ENCODE data around the gene PEX7.

DNA sequence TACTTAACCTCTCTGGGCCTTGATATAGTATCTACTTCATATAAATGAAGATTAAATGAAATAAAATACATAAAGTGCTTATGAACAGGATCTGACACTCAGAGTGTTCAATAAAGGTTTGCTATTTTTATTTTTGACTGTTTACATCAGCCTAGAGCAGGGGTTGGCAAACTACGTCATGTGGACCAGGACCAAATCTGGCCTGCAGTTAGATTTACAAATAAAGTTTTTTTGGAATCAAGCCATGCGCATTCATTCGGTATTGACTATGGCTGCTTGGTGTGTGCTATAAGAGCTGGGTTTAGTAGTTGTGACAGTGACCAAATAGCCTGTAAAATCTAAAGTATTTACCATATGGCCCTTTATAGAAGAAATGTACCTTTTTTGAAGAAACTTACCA, 20.8 kb downstream of the PEX7 start:
- TF ChIP-seq, protein P1, sequence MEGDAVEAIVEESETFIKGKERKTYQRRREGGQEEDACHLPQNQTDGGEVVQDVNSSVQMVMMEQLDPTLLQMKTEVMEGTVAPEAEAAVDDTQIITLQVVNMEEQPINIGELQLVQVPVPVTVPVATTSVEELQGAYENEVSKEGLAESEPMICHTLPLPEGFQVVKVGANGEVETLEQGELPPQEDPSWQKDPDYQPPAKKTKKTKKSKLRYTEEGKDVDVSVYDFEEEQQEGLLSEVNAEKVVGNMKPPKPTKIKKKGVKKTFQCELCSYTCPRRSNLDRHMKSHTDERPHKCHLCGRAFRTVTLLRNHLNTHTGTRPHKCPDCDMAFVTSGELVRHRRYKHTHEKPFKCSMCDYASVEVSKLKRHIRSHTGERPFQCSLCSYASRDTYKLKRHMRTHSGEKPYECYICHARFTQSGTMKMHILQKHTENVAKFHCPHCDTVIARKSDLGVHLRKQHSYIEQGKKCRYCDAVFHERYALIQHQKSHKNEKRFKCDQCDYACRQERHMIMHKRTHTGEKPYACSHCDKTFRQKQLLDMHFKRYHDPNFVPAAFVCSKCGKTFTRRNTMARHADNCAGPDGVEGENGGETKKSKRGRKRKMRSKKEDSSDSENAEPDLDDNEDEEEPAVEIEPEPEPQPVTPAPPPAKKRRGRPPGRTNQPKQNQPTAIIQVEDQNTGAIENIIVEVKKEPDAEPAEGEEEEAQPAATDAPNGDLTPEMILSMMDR (IDR thresholded peaks at IDR 0.05): no peak
- TF ChIP-seq POLR2AphosphoS5 (IDR thresholded peaks at IDR 0.05; ENCODE audit: insufficient read depth in 1 of 2, low read depth in 1 of 2): no peak
- no peak for TF ChIP-seq POLR2A (IDR thresholded peaks at IDR 0.05)

Measured in vagina (tissue), 2 donors.